NB4 (cell line): ENCODE measurements around the gene NRP2.

Source experiments
- DNase-seq: peaks from one replicate; pipeline ENCODE4 v3.0.0; 2010; ENCODE audit warnings: low read depth
- H3K4me3 ChIP-seq: one replicate; pipeline ENCODE4 v1.5.1; 2011; ENCODE audit warnings: mild to moderate bottlenecking, low read depth, low read length, moderate library complexity
- CTCF ChIP-seq: IDR thresholded peaks from one replicate; pipeline ENCODE4 v1.5.1; 2012; ENCODE audit warnings: low read depth, low read length
- MYC ChIP-seq: IDR thresholded peaks from 2 replicates; pipeline ENCODE4 v1.6.1; 2011; ENCODE audit warnings: low read depth, low read length
- POLR2A ChIP-seq: IDR thresholded peaks from 2 replicates; pipeline ENCODE4 v1.6.1; 2011; ENCODE audit warnings: mild to moderate bottlenecking; ENCODE audit not compliant: insufficient read length; ENCODE audit errors: extremely low read depth
- TF ChIP-seq, protein P1 (sequence below): IDR thresholded peaks from 2 replicates; pipeline ENCODE4 v1.6.1; 2011; ENCODE audit warnings: low read depth, low read length

The NRP2 gene

GRCh38 chr2:205725059-205725458 is 42.8 kb downstream of the NRP2 start:
- no peak for DNase-seq
- no peak overlapping the region for H3K4me3 ChIP-seq
- TF ChIP-seq, protein P1, sequence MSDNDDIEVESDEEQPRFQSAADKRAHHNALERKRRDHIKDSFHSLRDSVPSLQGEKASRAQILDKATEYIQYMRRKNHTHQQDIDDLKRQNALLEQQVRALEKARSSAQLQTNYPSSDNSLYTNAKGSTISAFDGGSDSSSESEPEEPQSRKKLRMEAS = no peak
- TF ChIP-seq CTCF = no peak
- TF ChIP-seq MYC = no peak
- no peak for TF ChIP-seq POLR2A

DNA sequence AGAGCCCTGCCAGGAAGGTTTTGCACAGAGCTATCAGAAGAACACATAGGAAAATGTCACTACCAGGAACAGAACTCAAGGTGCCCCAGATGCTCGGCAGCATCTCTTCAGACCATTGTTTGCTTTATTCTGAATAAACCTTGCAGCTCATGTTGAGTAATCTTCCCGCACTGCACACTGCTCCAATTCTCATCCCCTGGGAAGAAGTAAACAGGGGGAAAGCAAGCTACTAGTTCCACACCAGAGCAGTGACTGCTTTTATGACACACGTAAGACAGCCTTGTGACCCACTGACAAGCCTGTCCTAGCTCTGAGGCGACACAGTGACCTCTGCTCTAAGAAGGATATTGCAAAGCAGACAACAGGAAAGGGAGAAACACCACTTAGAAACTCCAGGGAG is 44.2 kb downstream of the NRP2 start:
- H3K4me3 ChIP-seq = no peak overlapping the region
- DNase-seq = no peak
- TF ChIP-seq, protein P1 = no peak
- TF ChIP-seq MYC (no peak), CTCF (no peak), POLR2A (no peak)

DNA sequence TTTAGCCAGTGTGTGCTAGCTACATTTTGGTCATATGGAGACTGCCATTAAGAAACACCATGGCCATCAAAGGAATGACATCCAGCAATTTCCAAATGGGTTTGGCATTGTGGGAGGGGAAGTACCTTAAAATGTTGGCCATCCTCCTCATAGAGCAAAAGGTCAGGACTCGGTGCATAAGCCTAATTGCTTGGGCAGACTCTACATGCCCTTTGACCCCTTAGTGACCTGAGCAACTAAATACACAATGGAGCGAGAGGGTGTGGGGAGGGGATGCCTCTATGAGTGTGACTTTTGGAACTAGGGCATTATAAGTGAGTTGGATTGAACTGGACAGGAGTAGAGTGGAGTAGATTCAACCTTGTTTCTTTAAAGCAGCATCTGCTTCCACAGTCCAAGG is 44.9 kb downstream of the NRP2 start:
- no peak overlapping the region for H3K4me3 ChIP-seq
- DNase-seq = no peak
- TF ChIP-seq MYC (no peak), CTCF (no peak), POLR2A (no peak)
- TF ChIP-seq, protein P1 = no peak

- H3K4me3 ChIP-seq = no peak overlapping the region
- no peak for DNase-seq
- TF ChIP-seq POLR2A = no peak
- TF ChIP-seq MYC = no peak
- TF ChIP-seq, protein P1 = no peak
- TF ChIP-seq CTCF = no peak
These were observed 46.1 kb downstream of the NRP2 start for GRCh38 chr2:205728366-205728765.

DNA sequence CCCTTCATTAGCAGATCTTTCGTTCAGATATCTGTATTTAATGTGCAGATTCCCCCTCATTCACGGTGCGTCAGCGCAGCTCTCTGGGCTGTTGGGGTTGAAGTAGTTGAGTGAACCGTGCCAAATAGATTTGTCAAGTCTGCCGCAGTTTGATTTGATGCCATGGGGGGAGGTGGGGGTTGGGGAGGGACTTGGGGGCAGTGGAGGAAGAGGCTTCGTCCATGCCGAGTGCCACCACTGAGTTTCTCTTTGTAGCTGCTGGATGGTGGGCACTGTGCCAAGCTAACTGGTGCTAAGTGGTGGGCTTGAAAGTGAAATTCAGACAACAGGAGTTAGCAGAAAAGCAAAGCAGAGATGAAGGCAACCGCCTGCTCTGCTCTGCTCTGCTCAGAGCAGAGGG is 47.9 kb downstream of the NRP2 start:
- H3K4me3 ChIP-seq = no peak overlapping the region
- TF ChIP-seq, protein P1 = no peak
- no peak for TF ChIP-seq CTCF
- no peak for TF ChIP-seq MYC
- no peak for TF ChIP-seq POLR2A
- no peak for DNase-seq
